IMR-90 (cell line): Measurements from ENCODE around the gene TSKU. TPM values are rescaled to one million over a fixed set of nuclear protein-coding genes. Genes with fewer than 3 reads are reported as not detected.

Experiments
- ATAC-seq: fragments of 200-7000 bp; cut with Tn5 transposase; 2 replicates; pipeline ENCODE4 v1.9.1; 2020; ENCODE audit warnings: low read depth, mild to moderate bottlenecking, moderate library complexity
- BruUV-seq: library from RNA; stranded (reverse); fragments of 400-500 nt; replicated peaks from 2 replicates; lab custom pipeline; 2021; lab: Mats Ljungman, UMichigan
- CTCF ChIA-PET: fragments of 300-600 bp; formaldehyde crosslinking; extraction: SDS; loops from one replicate; lab custom pipeline; 2021; ENCODE audit warnings: antibody characterized with exemption; lab: Yijun Ruan, JAX
- POLR2A ChIA-PET: fragments of 300-600 bp; sonication (Branson Sonifier 250); formaldehyde crosslinking; loops from one replicate; lab custom pipeline; 2022; ENCODE audit warnings: antibody characterized with exemption; ENCODE audit not compliant: unreplicated experiment; lab: Charles Lee
- DNase-seq: peaks from one replicate; pipeline ENCODE4 v3.0.0; 2013
- H2AFZ ChIP-seq: replicated peaks from 2 replicates; pipeline ENCODE3; 2013; ENCODE audit warnings: low read length, mild to moderate bottlenecking; ENCODE audit not compliant: poor library complexity
- H2AK5ac ChIP-seq: 2 replicates; pipeline ENCODE4 v1.6.1; 2013; ENCODE audit warnings: low read depth, low read length, inconsistent platforms
- H2AK9ac ChIP-seq: replicated peaks from 2 replicates; pipeline ENCODE3; 2013; ENCODE audit warnings: mild to moderate bottlenecking, low read depth, low read length, moderate library complexity; ENCODE audit not compliant: poor library complexity
- H2BK120ac ChIP-seq: 2 replicates; pipeline ENCODE4 v1.6.1; 2013; ENCODE audit warnings: low read depth, low read length, inconsistent platforms
- H2BK15ac ChIP-seq: 3 replicates; pipeline ENCODE4 v1.6.1; 2013; ENCODE audit warnings: low read depth, low read length, inconsistent platforms
- H2BK20ac ChIP-seq: 2 replicates; pipeline ENCODE4 v1.6.1; 2013; ENCODE audit warnings: low read depth, mild to moderate bottlenecking, inconsistent platforms, low read length, moderate library complexity
- H2BK5ac ChIP-seq: 2 replicates; pipeline ENCODE4 v1.6.1; 2013; ENCODE audit warnings: mild to moderate bottlenecking, low read depth, low read length, inconsistent platforms; ENCODE audit not compliant: poor library complexity, severe bottlenecking
- H3K14ac ChIP-seq: replicated peaks from 2 replicates; pipeline ENCODE4 v1.6.1; 2013; ENCODE audit warnings: low read depth, low read length, inconsistent platforms
- H3K18ac ChIP-seq: 2 replicates; pipeline ENCODE4 v1.6.1; 2013; ENCODE audit warnings: low read depth, low read length, control low read depth
- H3K23ac ChIP-seq: 2 replicates; pipeline ENCODE4 v1.6.1; 2013; ENCODE audit warnings: low read depth, low read length, inconsistent platforms
- H3K27ac ChIP-seq: 2 replicates; pipeline ENCODE4 v1.5.1; 2013; ENCODE audit warnings: mild to moderate bottlenecking, control low read depth, low read length; ENCODE audit not compliant: insufficient read depth
- H3K27me3 ChIP-seq: 2 replicates; pipeline ENCODE4 v1.6.1; 2013; ENCODE audit warnings: low read length; ENCODE audit not compliant: control insufficient read depth, insufficient read depth
- H3K36me3 ChIP-seq: 2 replicates; pipeline ENCODE4 v1.6.1; 2013; ENCODE audit warnings: low read length, mixed read lengths; ENCODE audit not compliant: control insufficient read depth, insufficient read depth
- H3K4ac ChIP-seq: 2 replicates; pipeline ENCODE4 v1.6.1; 2013; ENCODE audit warnings: low read depth, low read length, inconsistent platforms
- H3K4me1 ChIP-seq: 2 replicates; pipeline ENCODE4 v1.6.1; 2013; ENCODE audit warnings: low read length, mixed read lengths; ENCODE audit not compliant: control insufficient read depth, insufficient read depth
- H3K4me2 ChIP-seq: 2 replicates; pipeline ENCODE4 v1.6.1; 2013; ENCODE audit warnings: low read depth, mild to moderate bottlenecking, control low read depth, low read length, moderate library complexity
- H3K4me3 ChIP-seq: 2 replicates; pipeline ENCODE4 v1.5.1; 2013; ENCODE audit warnings: low read depth, mild to moderate bottlenecking, control low read depth, low read length, moderate library complexity; ENCODE audit not compliant: insufficient read depth
- H3K56ac ChIP-seq: 2 replicates; pipeline ENCODE4 v1.6.1; 2013; ENCODE audit warnings: low read length, inconsistent platforms; ENCODE audit not compliant: insufficient read depth; ENCODE audit errors: extremely low read depth
- H3K79me1 ChIP-seq, 2 experiments: 2 replicates each; pipeline ENCODE4 v1.6.1; 2013; ENCODE audit warnings: low read length in 2 of 2, inconsistent platforms in 1 of 2, low read depth in 1 of 2
- H3K9ac ChIP-seq: 2 replicates; pipeline ENCODE4 v1.6.1; 2013; ENCODE audit warnings: low read depth, low read length, control low read depth
- H3K9me1 ChIP-seq: 2 replicates; pipeline ENCODE4 v1.6.1; 2013; ENCODE audit warnings: low read length, inconsistent platforms; ENCODE audit not compliant: insufficient read depth
- H3K9me3 ChIP-seq: 2 replicates; pipeline ENCODE4 v1.6.1; 2013; ENCODE audit warnings: low read length; ENCODE audit not compliant: control insufficient read depth, insufficient read depth
- H4K20me1 ChIP-seq: 2 replicates; pipeline ENCODE4 v1.6.1; 2013; ENCODE audit warnings: low read length, inconsistent platforms; ENCODE audit not compliant: insufficient read depth
- H4K5ac ChIP-seq: 2 replicates; pipeline ENCODE4 v1.6.1; 2013; ENCODE audit warnings: mild to moderate bottlenecking, low read depth, low read length, control low read depth
- H4K8ac ChIP-seq, 2 experiments: 2 replicates each; pipeline ENCODE4 v1.6.1; 2013; ENCODE audit warnings: low read depth in 2 of 2, low read length in 2 of 2, control low read depth in 1 of 2, inconsistent platforms in 1 of 2
- H4K91ac ChIP-seq: 2 replicates; pipeline ENCODE4 v1.6.1; 2013; ENCODE audit warnings: low read depth, low read length, inconsistent platforms; ENCODE audit not compliant: insufficient read depth
- BHLHE40 ChIP-seq: fragments of 150-350 bp; IDR thresholded peaks from 2 replicates; pipeline ENCODE4 v1.6.1; 2016; ENCODE audit warnings: mild to moderate bottlenecking, low read depth, low read length
- CEBPB ChIP-seq: IDR thresholded peaks from 2 replicates; pipeline ENCODE4 v1.6.1; 2012; ENCODE audit warnings: low read depth, low read length, improper control_type of control experiment
- CHD1 ChIP-seq: IDR thresholded peaks from 2 replicates; pipeline ENCODE4 v1.6.1; 2012; ENCODE audit warnings: low read depth, low read length, improper control_type of control experiment
- FOS ChIP-seq: fragments of 150-350 bp; IDR thresholded peaks from 2 replicates; pipeline ENCODE4 v1.6.1; 2016; ENCODE audit warnings: low read depth, low read length
- MAFK ChIP-seq: IDR thresholded peaks from 2 replicates; pipeline ENCODE4 v1.6.1; 2012; ENCODE audit warnings: low read depth, low read length, improper control_type of control experiment
- MAZ ChIP-seq: IDR thresholded peaks from 2 replicates; pipeline ENCODE4 v1.6.1; 2012; ENCODE audit warnings: low read depth, mild to moderate bottlenecking, low read length, improper control_type of control experiment, moderate library complexity, borderline replicate concordance
- MXI1 ChIP-seq: IDR thresholded peaks from 2 replicates; pipeline ENCODE4 v1.6.1; 2012; ENCODE audit warnings: low read depth, mild to moderate bottlenecking, low read length, moderate library complexity, borderline replicate concordance
- POLR2A ChIP-seq: IDR thresholded peaks from 2 replicates; pipeline ENCODE4 v1.6.1; 2012; ENCODE audit warnings: mild to moderate bottlenecking, low read depth, low read length
- RCOR1 ChIP-seq: IDR thresholded peaks from 2 replicates; pipeline ENCODE4 v1.6.1; 2012; ENCODE audit warnings: mild to moderate bottlenecking, low read length, improper control_type of control experiment; ENCODE audit not compliant: insufficient replicate concordance
- RFX5 ChIP-seq: IDR thresholded peaks from 2 replicates; pipeline ENCODE4 v1.8.0; 2012; ENCODE audit warnings: low read depth, mild to moderate bottlenecking, low read length, moderate library complexity
- SMC3 ChIP-seq: fragments of 150-350 bp; IDR thresholded peaks from 2 replicates; pipeline ENCODE4 v1.6.1; 2016; ENCODE audit warnings: low read depth, mild to moderate bottlenecking, antibody characterized with exemption, low read length, moderate library complexity
- USF2 ChIP-seq: fragments of 150-350 bp; IDR thresholded peaks from 2 replicates; pipeline ENCODE4 v1.6.1; 2017; ENCODE audit warnings: mild to moderate bottlenecking, antibody characterized with exemption, low read length, low read depth
- WGBS, 2 experiments: methylation state at CpG; one replicate each; pipeline versions ENCODE4 v1.1.5 to v1.1.7; 2013; ENCODE audit warnings: missing lambda C conversion rate in 2 of 2; ENCODE audit not compliant: insufficient read length in 1 of 2; ENCODE audit errors: extremely low coverage in 2 of 2; 5-methylcytosine and 5-hydroxymethylcytosine counted together
- dilution Hi-C: fragments of 300-500 bp; cut with HindIII; formaldehyde crosslinking; loops from one replicate; pipeline ENCODE4 v1.14.3; 2018; ENCODE audit warnings: low sequenced_read_pairs; ENCODE audit not compliant: unreplicated experiment
- in situ Hi-C: fragments of 300-500 bp; cut with MboI; formaldehyde crosslinking; loops from 3 replicates; pipeline ENCODE4 v1.14.3; 2019; ENCODE audit warnings: low sequenced_read_pairs, inconsistent platforms, mixed read lengths
- intact Hi-C: fragments of 100-400 bp; cut with micrococcal nuclease; formaldehyde crosslinking; loops from 2 replicates; pipeline ENCODE4 v1.10.0; 2022
- polyA plus RNA-seq, 3 experiments: library from polyadenylated mRNA; depleted of rRNA; stranded (reverse); fragments of >200 nt; gene quantifications; 2 replicates each; pipeline ENCODE4 v1.2.3, GENCODE V29; 2012; ENCODE audit warnings: low replicate concordance in 1 of 3
- total RNA-seq: library from RNA; depleted of rRNA; stranded (reverse); fragments of >200 nt; gene quantifications from 2 replicates; pipeline ENCODE4 v1.2.3, GENCODE V29; 2012
- TF ChIP-seq, protein P1 (sequence below): conservative IDR thresholded peaks from 2 replicates; pipeline ENCODE4 v1.5.1; 2012; ENCODE audit warnings: mild to moderate bottlenecking, low read depth, low read length, improper control_type of control experiment
- TF ChIP-seq, protein P2 (sequence below): fragments of 150-350 bp; IDR thresholded peaks from 2 replicates; pipeline ENCODE4 v1.6.1; 2016; ENCODE audit warnings: low read depth, mild to moderate bottlenecking, low read length, moderate library complexity, borderline replicate concordance

The TSKU gene
- total and polyA plus RNA-seq, 2 of the 4 experiments (the other 2 are of a cell fraction), result 6.8 to 26.6 TPM

DNA sequence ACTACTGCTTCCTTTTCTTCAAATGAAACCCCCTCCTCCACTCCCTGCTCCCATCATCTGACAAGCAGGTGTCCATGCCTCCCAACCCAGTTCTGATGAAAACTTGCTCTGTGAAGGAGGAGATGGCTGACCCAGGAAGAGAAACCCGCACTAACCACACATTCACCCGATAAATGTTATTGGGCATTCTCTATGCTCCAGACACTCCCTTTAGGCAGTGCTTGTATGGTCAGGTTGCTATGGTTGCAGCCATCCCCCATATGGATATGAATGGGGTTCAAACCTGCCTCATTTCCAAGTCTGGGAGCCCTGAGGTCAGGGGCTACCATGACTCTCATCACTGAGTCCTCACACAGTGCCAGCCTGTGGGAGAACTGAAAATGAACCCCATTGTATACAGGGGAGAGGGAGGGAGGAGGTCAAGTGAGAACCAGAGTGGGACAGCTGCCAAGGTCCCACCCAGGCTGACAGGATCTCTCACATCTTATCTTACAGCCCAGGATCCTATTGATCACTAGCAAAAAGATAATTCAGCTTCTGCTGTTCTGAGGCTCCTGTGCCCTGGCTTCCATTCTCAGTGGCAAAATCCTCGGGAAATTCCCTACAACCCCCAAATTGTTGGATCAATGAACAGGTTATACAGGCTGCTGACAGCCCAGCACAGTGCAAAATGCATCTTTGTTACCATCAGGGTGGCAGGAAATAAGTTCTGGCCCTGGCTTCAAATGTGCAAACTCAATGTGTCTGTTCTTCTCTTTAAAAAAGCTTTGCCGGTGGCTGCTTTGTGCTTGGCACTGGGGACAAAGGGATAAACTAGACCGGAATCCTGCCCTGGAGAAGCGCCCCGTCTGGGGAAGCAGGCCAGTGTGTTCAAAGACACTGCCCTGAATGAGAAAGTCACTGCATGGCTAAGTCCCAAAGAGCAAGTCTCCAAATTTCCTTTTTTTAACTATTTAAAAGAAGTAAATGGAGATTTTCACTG, 54.8 kb downstream of the TSKU start:
- no peaks in the 10 kb centered on the region for H4K20me1 ChIP-seq
- H3K4ac ChIP-seq, result no peak overlapping the region
- no peaks in the 10 kb centered on the region for H3K36me3 ChIP-seq
- H3K14ac ChIP-seq, result no peak overlapping the region
- peaks cover 56% of the 10 kb centered on the region for H3K27me3 ChIP-seq
- no peak overlapping the region for H2BK120ac ChIP-seq
- H2AK5ac ChIP-seq, result no peak overlapping the region
- H4K91ac ChIP-seq, result no peak overlapping the region
- DNase-seq (no peak), ATAC-seq (no peak)
- in situ Hi-C loops (no loop called here), intact Hi-C loops (loop anchor here (1.0 kb wide), 1 partner anchor 104 kb away; no protein-coding TSS in a partner anchor), dilution Hi-C loops (no loop called here)
- ChIA-PET CTCF (no interaction called here), POLR2A (no interaction called here)
- H3K4me2 ChIP-seq, result no peak overlapping the region
- H2BK5ac ChIP-seq, result no peak overlapping the region
- no peak overlapping the region for H2AK9ac ChIP-seq
- H2AFZ ChIP-seq, result no peak overlapping the region
- no peaks in the 10 kb centered on the region for H3K9me3 ChIP-seq
- BruUV-seq, result no TSS peak
- no peak overlapping the region for H4K8ac ChIP-seq
- H2BK20ac ChIP-seq, result no peak overlapping the region
- H3K9ac ChIP-seq, result no peak overlapping the region
- H3K18ac ChIP-seq, result no peak overlapping the region
- no peak overlapping the region for H3K23ac ChIP-seq
- no peaks in the 10 kb centered on the region for H3K79me1 ChIP-seq
- 0 out of 2 replicates have a peak, but pooled peaks cover 3% of the 10 kb centered on the region for H3K9me1 ChIP-seq
- no peak overlapping the region for H3K4me3 ChIP-seq
- no peak overlapping the region for H3K27ac ChIP-seq
- H3K4me1 ChIP-seq, result peaks cover 5% of the 10 kb centered on the region; the same call in 1 of the 2 replicates
- no peak overlapping the region for H3K56ac ChIP-seq
- no peak overlapping the region for H4K5ac ChIP-seq
- H2BK15ac ChIP-seq, result no peak overlapping the region
- WGBS, 2 experiments, result 60% methylated on average over 3 of the region's 7 CpGs; no CpG with 5 or more reads in 1 of the 2 experiments
- TF ChIP-seq CHD1, result no peak
- no peak for TF ChIP-seq RFX5
- no peak for TF ChIP-seq POLR2A
- TF ChIP-seq, protein P1, sequence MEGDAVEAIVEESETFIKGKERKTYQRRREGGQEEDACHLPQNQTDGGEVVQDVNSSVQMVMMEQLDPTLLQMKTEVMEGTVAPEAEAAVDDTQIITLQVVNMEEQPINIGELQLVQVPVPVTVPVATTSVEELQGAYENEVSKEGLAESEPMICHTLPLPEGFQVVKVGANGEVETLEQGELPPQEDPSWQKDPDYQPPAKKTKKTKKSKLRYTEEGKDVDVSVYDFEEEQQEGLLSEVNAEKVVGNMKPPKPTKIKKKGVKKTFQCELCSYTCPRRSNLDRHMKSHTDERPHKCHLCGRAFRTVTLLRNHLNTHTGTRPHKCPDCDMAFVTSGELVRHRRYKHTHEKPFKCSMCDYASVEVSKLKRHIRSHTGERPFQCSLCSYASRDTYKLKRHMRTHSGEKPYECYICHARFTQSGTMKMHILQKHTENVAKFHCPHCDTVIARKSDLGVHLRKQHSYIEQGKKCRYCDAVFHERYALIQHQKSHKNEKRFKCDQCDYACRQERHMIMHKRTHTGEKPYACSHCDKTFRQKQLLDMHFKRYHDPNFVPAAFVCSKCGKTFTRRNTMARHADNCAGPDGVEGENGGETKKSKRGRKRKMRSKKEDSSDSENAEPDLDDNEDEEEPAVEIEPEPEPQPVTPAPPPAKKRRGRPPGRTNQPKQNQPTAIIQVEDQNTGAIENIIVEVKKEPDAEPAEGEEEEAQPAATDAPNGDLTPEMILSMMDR, result no peak
- no peak for TF ChIP-seq CEBPB
- TF ChIP-seq SMC3, result no peak
- TF ChIP-seq, protein P2, sequence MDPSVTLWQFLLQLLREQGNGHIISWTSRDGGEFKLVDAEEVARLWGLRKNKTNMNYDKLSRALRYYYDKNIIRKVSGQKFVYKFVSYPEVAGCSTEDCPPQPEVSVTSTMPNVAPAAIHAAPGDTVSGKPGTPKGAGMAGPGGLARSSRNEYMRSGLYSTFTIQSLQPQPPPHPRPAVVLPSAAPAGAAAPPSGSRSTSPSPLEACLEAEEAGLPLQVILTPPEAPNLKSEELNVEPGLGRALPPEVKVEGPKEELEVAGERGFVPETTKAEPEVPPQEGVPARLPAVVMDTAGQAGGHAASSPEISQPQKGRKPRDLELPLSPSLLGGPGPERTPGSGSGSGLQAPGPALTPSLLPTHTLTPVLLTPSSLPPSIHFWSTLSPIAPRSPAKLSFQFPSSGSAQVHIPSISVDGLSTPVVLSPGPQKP, result no peak
- TF ChIP-seq MAFK, result no peak
- TF ChIP-seq USF2, result no peak
- no peak for TF ChIP-seq RCOR1
- no peak for TF ChIP-seq MXI1
- no peak for TF ChIP-seq BHLHE40
- no peak for TF ChIP-seq FOS
- no peak for TF ChIP-seq MAZ
